IPS-NIHi11 (cell line): ENCODE data around the gene TFF3.

Experiments
- DNase-seq: peaks from one replicate; pipeline ENCODE4 v3.0.0; 2012; ENCODE audit warnings: mixed read lengths, low spot score

Gene TFF3

DNA sequence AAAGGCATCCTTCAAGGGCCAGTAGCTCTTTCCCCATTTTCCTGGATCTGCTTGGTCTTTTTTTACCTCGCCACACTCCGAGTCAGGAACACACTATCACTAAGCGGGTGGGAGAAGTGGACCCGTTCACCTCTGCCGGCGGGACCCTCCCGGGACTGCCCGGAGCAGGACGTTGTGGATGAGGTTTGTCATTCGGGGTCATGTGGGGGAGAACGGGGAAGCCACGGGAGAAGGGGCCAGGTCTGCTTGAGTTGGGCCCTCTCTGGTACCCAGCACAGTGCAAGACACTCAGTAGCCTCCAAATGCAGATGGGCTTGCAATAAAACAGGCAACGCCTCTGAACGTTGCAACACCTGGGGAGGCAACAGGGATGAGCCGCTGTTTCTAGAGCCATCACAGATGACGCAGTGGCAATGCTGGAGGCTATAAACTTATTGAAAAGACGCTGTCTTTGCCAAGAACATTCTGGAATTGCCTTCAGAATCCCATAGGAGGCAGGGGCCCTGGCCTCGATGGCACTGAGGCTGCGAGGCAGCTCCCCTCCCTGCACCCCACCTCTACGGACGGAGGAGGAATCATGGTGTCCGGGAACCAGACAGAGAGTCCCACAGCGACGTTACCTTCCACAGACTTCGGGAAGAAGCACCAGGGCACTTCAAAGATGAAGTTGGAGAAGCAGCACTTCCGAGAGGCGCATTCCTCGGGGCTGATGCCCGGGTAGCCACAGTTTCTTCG is 31.8 kb upstream of the TFF3 start:
- DNase-seq: no peak

DNA sequence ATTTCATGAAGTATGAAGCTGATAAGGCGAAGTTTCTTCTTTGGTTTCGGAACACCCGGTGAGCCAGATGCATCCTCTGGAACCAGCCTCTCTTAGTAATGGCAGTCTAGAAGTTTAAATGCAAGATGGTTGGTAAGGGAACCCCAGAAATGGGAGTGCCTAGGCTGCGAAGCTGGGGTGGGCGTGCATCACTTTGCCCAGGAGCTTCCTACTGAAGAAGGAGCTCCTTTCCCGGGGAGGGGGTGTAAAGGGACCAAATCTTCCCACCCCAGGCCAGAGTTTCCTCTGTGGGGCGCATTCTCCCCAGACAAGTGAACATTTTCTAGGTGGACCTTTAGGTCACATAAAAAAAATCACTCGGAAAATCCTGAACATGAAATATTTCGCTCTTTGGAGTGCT is 31.2 kb upstream of the TFF3 start:
- DNase-seq: no peak

DNA sequence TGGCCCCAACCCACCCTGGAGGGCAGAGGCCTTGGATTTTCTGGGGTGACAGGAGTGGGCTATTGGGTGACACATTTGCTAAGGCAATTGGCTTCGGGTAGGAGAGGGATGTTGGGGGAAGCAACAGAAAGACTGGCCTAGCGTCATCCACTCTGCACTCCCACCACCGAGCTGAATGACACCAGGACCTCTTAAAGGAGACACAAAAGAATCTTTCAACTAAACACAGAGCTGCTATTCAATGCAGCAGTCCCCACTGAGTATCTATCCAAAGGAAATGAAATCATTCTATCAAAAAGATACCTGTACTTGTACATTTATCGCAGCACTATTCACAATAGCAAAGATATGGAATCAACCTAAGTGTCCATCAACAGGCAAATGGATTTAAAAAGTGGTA is 29.4 kb upstream of the TFF3 start:
- DNase-seq: no peak

DNA sequence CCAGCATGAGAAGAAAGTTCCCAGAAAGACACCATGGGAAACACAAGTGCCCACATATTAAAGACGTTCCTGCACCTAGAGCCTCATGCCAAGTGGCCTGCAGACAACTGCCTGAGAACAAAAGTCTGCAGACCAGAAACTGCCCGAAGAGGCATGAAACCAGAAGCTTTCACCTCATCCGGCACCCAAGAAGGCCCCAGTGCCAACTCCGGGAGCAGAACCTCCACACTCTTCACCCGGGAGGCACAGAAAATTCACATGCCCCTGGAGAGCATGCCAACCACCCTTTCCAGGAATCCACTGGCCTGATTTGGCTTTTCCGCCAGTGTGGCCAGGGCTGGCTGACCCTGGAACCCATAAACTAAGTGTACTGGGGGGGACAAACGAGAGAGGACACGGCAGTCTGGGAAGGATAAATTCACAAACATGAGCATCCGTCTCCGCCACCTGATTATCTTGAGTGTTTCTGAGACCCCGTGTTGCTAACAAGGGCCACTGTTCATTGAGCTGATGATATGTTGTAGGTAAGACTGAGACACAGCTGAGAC is 28.8 kb upstream of the TFF3 start:
- DNase-seq: no peak

DNA sequence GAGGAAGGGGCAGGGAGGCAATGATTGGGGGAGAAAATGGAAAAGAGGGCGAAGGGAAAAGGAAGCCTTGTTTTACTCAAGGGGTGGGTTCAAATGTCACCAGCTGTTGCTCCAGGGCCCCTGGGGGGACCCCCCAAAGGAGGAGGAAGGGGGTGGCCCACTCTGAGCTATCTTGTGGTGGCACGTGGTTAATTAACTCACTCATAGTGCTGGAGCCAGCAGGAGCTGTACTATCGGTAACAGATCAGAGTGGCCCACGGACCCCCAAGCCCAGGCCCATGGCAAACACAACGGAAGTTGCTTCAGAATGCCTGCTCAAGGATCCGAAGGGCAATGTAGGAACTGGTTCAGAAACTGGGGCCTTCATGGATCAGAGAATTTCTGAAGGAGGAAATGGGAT is 28.3 kb upstream of the TFF3 start:
- DNase-seq: no peak

DNA sequence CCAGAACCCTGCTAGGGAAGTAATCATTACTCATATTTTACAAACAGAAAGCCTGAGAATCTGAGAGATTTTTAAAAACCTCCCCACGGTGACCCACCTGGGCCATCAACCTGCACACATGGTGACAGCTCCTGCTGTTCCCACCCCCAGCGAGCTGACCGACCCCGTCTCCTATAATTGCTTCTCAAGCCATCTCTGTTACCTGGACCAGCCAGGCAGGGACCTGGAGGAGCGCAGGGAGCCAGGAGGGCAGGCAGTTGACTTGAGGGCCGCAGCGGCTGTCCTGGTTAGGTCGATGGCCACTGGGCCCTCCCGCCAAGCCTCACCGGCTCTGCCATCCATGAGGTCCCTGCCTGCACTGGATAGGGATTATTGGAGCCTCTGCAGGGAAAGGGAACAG is 27.9 kb upstream of the TFF3 start:
- DNase-seq: no peak

DNA sequence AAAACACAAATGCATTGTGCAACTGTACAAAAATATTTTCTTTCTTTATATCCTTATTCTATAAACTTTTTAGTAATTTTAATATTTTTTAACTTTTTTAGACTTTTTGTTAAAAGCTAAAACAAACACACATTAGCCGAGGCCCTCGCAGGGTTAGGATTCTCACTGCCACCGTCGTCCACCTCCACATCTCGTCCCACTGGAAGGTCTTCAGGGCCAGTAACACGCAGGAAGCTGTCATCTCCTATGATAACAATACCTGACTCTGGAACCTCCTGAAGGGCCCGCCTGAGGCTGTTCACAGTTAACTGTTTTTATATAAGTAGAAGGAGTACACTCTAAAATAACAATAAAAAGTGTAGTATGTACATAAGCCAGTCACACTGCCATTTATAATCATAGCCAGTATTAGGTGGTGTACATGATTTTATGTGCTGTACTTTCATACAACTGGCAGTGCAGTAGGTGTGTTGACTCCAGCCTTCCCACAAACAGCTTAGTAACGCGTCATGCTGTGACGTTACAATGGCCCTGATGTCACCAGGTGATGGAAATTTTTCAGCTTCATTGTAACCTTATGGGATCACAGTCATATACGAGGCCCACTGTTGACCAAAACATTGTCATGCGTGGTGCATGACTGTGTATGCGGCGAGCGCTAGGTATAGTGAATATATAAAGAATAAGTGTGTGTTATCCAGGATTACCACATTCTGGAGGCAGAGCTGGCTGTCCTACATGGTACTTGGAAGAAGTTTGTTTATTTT is 26.8 kb upstream of the TFF3 start:
- no peak for DNase-seq

DNA sequence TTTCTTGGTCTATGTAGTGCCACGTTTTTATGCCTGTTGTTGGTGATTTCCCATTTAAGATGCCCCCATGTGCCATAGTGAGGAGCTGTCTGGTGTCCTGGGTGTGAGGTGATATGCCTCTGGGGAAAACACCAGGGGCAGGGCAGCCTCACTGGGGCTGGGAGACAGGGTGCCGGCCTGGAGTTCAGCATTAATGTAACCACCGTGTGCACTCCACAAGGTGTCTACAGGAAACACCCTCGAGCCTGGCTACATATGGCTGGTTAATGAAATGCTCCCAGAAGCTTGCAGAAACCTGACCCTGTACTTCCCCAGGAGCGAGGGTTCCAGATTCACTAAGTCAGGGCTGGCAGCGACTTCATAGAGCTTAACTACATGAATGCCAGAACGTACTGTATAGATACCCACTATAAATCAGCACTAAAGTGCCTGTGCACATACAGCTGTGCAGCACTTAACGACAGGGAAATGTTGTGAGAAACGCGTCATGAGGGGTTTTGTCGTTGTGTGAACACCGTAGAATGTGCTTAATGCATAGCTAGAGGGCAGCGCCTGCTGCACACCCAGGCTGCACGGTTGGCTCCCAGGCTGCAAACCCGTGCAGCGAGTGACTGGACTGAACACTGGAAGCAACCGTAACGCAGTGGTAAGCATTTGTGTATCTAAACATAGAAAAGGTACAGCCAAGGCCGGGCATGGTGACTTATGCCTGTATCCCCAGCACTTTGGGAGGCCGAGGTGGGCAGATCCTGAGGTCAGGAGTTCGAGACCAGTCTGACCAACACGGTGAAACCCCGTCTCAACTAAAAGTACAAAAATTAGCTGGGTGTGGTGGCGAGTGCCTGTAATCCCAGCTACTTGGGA is 25.2 kb upstream of the TFF3 start:
- no peak for DNase-seq

DNA sequence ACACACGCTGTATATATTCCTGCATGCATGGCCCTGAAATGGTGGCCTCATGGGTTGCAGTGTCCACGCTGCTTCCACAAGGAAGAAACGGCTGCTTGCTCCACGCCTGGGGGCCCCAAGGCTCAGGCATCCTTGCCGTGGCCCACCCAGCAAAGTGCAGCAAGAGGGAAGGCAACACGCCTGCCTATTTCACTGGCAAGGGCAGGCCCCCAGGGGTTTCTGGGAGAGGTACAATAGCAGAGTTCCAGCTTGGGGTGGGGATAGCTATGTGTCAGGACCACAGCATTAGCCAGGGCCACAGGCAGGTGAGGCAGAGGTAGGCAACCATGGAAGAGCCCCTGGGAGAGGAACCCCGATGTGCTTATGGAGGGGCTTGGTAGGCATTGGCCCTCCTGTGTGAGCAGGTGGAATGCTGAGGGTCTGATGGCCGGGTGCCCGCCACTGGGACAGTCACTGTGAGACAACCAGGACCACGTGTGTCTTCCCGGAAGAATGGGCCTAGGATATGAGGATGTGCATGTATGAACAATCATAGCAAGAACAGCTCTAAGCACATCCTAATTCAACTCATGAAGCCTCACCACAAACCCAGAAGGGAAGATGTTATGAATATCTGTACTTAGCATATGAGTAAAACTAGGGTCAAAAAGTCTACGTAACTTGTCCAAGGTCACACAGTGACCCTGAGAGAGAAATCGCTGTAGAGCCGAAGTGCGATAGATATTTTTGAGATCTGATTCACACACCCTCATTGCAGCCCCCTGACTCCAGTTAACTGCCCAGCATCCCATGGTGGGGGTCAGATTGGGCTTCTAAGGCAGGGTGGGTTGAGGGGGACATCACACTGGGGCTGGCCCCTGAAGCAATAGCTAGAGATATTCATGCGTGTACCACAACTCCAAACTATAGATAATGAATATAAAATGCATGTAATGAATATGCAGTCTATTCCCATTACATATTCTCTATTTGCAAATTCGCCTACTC is 23.8 kb upstream of the TFF3 start:
- DNase-seq: no peak

DNA sequence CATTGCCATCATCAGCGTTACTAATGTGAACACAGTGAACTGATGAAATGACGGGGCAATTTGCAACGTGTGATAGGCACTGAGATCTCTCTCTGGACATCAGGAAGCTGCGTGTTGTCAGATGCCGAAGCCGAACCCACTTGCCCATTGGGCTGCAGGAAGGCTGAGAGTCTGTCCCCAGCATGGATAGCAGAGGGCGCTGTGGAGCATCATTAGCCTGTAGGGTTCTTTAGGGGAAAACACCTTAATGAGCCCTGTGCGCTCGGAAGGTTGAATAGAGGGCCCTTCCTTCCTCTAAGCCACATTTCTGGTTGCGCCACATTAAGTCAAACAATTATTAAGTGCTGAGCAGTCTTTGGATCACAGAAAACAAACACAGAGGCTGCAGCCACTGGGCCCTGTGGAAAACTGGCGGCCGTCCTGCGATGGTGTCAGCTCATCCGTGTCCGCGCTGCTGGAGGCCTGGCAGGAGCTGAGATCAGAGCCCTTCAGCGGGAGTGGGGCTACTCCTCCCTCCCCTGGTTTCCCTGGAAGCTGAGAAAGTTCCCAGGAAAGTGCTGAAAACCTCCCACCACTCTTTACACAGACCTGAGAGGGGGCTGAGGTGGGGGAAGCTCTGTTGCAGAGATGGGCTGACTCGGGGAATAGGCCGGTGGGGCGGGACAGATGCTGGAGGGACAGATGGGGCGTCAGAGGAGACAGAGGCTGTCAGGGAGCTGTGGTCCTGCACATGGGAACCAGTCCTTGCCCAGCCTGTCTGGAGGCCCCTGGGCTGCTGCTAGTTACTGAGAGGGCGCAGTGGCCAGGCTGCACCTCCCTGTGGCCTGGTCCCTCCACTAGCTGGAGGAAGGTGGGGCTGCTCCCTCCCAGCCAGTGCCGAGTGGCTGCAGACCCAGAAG is 22.9 kb upstream of the TFF3 start:
- DNase-seq: peak; percentile 71

DNA sequence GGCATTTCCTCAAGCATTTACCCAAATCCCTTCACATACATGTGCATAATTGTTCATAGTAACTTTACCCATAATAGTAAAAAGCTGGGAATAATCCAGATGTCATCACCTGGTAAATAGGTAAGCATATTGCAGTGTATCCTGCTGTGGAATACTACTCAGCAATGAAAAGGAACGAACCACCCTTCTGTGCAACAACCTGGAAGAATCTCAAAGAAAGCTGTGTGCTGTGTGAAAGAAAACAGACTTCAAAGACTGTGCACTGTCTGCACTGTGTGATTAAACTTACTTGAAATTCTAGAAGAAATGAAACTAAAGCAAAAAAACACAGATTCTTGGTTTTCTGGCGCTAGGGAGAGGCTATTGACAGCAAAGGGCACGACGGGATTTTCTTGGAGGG is 22.1 kb upstream of the TFF3 start:
- no peak for DNase-seq

DNA sequence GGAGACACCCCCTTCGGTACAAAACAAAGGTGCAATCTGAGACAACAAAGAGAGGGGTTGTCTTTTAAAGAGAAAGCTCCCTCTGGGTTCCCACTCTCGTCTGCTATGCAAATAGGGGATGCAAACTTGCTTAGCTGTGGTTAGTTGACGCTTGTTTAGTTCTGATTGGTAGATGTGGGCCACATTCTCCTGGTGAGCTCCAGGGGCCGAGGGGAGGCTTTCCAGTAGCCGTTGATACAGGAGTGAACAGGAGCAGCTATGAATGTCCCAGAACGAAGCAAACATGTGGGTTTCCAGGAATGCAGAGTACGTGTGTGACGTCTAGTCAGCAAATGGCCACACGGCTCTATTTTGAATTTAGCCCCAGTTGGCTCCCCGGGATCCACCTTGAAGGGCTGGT is 20.8 kb upstream of the TFF3 start:
- peak; percentile 69 for DNase-seq

DNA sequence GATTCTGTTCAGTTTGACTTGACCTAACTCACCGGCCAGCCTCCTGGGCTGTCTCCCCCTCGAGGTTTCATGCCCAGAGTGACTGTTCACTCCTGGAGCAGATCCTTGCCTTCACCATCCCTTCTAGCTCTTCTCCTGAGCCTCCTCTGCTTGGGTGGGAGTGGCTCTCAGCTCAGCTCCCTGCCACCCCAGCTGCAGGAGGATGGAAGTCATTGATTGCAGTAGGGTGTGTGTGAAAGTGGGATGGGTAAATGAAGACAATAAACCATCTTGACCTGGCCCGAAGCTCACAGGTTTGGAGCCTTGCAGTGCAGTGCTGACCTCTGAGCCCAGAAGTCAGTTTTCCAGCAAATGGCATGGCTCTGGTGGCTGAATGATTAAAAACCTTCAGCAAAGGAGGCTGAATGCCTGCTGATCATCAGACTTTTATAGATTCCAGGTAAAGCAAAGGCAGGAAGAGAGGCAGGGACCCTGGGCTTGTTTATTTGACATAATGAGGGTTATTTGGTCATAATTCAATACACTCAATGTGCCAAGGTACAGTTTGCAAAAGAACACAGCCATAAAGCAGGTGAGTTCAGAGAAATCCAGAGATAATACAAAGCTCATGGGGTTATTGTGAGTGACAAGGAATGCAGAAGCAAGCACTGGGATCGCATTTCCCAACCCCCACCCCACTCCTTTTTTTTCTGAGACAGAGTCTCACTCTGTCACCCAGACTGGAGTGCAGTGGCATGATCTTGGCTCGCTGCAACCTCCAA is 17.5 kb upstream of the TFF3 start:
- no peak for DNase-seq

DNA sequence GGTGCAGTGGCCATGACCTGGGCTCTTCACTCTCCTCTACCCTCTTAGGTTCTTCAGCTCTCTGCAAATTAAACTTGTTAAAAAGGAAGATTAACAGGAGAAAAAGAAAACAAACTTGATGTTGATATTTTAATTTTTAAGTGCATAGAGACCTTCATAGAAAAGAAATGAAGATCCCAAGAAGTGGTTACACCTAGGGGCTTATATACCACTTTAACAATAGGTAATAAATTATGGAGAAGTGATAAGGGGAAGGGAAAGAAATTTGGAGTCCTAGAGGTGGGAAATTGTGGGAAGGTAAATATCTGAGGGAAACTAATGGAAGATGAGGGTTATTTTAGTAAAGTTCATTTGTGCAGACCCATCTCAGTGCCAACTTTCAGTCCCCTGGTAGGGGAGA is 16.5 kb upstream of the TFF3 start:
- DNase-seq: no peak

DNA sequence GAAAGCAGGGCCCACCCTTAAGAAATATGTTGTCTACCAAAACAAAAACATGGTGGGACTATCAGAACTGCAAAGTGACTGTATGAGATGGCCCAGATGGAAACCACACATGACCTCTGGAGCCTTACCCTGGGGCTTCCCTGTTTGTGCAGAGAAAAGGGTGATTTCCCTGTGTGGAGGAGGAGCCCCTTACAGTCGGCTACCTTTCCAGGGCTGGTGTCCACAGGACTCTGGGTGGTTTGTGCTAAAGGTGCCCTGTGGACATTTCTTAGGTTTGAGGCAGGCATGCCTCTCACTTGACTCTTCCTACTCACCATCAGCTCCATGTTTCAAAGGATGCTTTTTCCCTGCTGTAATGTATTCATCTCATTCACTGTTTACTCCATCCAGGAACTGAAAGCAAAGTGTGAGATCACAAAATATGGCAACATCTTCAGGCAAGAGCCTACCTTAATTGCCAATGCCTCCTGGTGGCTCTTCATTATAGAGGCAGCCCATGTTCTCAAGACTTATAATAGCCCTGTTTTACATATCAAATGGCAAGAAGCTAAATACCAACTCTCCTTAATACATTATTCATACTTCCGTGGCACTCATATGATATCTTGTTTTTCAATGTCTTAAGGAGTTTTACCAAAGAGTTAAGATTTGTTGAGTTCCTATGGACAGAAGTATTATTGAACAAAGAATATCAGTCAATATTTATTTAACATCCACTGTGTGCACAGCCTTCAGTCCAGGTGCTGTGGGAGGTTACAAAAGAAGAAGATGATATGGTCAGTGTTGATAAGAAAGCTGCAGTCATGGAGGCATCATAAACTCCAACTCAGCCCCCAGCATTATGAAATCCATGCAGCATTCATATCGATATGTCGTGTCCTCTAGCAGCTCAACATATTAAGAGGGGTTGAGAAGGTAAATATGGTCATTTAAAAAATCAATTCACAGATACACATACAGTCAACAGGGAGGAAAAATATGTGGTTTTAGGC is 15.5 kb upstream of the TFF3 start:
- no peak for DNase-seq

DNA sequence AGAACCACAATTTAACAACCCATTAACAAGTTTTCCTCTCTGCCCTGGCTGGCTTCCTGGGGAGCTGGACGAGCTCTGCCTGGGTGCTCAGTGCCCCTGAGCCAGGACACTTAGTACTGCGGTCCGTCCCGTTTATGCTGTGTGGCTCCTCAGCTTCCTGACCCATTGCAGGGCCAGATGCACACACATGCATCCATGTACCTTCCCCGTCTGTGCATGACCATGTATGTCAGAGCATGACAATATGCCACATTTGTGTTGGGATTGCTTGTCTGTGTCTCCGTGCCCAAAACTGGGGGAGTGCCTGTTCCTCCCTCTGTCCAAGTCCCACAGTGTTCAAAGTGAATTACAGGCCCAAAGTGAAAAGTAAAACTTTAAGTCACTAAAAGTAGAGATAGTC is 9.7 kb upstream of the TFF3 start:
- DNase-seq: no peak

DNA sequence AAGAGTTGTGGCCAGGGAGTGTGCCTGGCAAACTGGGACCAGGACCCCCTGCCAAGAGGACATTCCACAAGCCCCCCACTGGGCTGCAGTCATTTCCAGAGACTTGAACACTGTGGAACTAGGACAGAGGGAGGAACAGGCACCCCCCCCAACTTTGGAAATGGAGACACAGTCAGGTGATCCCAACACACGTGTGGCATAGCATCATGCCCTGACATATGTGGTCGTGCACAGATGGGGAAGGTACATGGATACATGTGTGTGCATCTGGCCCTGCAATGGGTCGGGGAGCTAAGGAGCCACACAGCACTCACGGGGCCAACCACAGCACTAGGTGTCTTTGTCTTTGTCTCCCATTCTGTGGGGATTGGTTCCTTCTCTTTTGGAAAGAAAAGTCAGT is 6.6 kb upstream of the TFF3 start:
- no peak for DNase-seq

DNA sequence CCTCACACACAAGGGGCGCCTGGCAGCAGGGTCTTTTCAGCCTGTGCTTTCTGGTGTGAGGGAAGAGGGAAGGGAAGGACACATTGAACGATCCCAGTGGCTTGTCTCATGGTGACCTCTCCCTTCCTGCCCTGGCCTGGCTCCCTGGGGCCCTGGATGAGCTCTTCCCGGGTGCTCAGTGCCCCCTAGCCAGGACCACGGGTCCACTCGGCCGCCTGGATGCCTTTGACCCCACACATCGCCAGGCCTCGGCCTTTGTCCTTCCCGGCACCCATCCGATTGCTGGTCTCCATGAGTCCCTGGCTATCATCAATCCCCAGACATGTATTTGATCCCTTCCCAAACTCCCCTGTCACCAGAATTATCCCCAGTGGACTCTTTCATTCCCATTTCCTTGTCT is 6.0 kb upstream of the TFF3 start:
- DNase-seq: no peak
